K562 (cell line): ENCODE results near the gene NLRP5. TPM values are rescaled to one million over a fixed set of nuclear protein-coding genes. Genes with fewer than 3 reads are reported as not detected.

Experiments
- ATAC-seq: fragments of 200-7000 bp; cut with Tn5 transposase; 3 replicates; pipeline ENCODE4 v1.9.1; 2020; ENCODE audit warnings: moderate library complexity
- BruUV-seq: library from RNA; stranded (reverse); fragments of 400-500 nt; replicated peaks from 2 replicates; lab custom pipeline; 2021; lab: Mats Ljungman, UMichigan
- CTCF ChIA-PET: fragments of 300-600 bp; formaldehyde crosslinking; extraction: SDS; loops from one replicate; lab custom pipeline; 2021; ENCODE audit warnings: low intra/inter-chr PET ratio; lab: Yijun Ruan, JAX
- POLR2A ChIA-PET: fragments of 300-600, 350-650 bp; sonication (Branson Sonifier 250); formaldehyde crosslinking; extraction: SDS; loops from one replicate; lab custom pipeline; 2021; ENCODE audit warnings: antibody characterized with exemption, inconsistent platforms; lab: Yijun Ruan, JAX
- DNase-seq, 4 experiments: peaks; one replicate each; pipeline versions ENCODE4 v3.0.0 to v3.0.0-alpha.2; 2011 to 2018; ENCODE audit warnings: low spot score in 3 of 4, mixed read lengths in 3 of 4; ENCODE audit errors: extremely low read depth in 1 of 4
- FAIRE-seq: peaks from 2 replicates; lab custom pipeline; 2011; peaks lifted over from hg19 to GRCh38; lab: Jason Lieb, UNC
- H2AFZ ChIP-seq: 2 replicates; pipeline ENCODE4 v1.6.0; 2011; ENCODE audit warnings: low read depth, low read length, control low read depth, inconsistent platforms
- H3K27ac ChIP-seq: fragments of 200-600 bp; 3 replicates; pipeline ENCODE4 v1.8.0; 2011; ENCODE audit warnings: low read depth, mild to moderate bottlenecking, control low read depth, inconsistent platforms, low read length, moderate library complexity, mixed read lengths; ENCODE audit errors: extremely low read depth
- H3K27me3 ChIP-seq, 2 experiments: fragments of 300-600 bp in 1 of 2; 2 replicates in 1 of 2; 3 replicates in 1 of 2; pipeline versions ENCODE4 v1.6.0 to v1.8.0; 2011; ENCODE audit warnings: inconsistent platforms in 2 of 2, low read length in 2 of 2, mild to moderate bottlenecking in 1 of 2, mixed read lengths in 1 of 2, moderate library complexity in 1 of 2; ENCODE audit not compliant: control insufficient read depth in 2 of 2, insufficient read depth in 2 of 2
- H3K36me3 ChIP-seq: fragments of 300-600 bp; 3 replicates; pipeline ENCODE4 v1.8.0; 2011; ENCODE audit warnings: mild to moderate bottlenecking, low read length, inconsistent platforms; ENCODE audit not compliant: control insufficient read depth, insufficient read depth
- H3K4me1 ChIP-seq, 2 experiments: fragments of 200-600 bp in 1 of 2; replicated peaks in 1 of 2; 2 replicates in 1 of 2; 3 replicates in 1 of 2; pipeline versions ENCODE4 v1.5.1 to v1.8.0; 2011; ENCODE audit warnings: inconsistent platforms in 2 of 2, low read length in 2 of 2, mild to moderate bottlenecking in 1 of 2, mixed read lengths in 1 of 2, moderate library complexity in 1 of 2; ENCODE audit not compliant: control insufficient read depth in 2 of 2, insufficient read depth in 2 of 2
- H3K4me2 ChIP-seq: 2 replicates; pipeline ENCODE4 v1.6.1; 2011; ENCODE audit warnings: low read length, control low read depth, inconsistent platforms, mixed read lengths; ENCODE audit not compliant: insufficient read depth
- H3K4me3 ChIP-seq: fragments of 200-600 bp; sonication (generic), shearing (Covaris generic); 2 replicates; pipeline ENCODE4 v1.5.1; 2016; ENCODE audit warnings: control low read depth, inconsistent platforms
- H3K79me2 ChIP-seq: fragments of 200-600 bp; 3 replicates; pipeline ENCODE4 v1.8.0; 2011; ENCODE audit warnings: low read length, inconsistent platforms; ENCODE audit not compliant: control insufficient read depth, insufficient read depth
- H3K9ac ChIP-seq, 2 experiments: 2 replicates each; pipeline versions ENCODE4 v1.6.0 to v1.6.1; 2011; ENCODE audit warnings: low read depth in 2 of 2, low read length in 2 of 2, control low read depth in 1 of 2, inconsistent platforms in 1 of 2, mild to moderate bottlenecking in 1 of 2, mixed read lengths in 1 of 2; ENCODE audit not compliant: insufficient read depth in 1 of 2
- H3K9me1 ChIP-seq: one replicate; pipeline ENCODE4 v1.6.0; 2011; ENCODE audit warnings: inconsistent platforms, mild to moderate bottlenecking, low read length, moderate library complexity; ENCODE audit not compliant: control insufficient read depth, insufficient read depth
- H3K9me3 ChIP-seq: replicated peaks from 2 replicates; pipeline ENCODE4 v1.5.1; 2011; ENCODE audit warnings: low read depth, low read length, inconsistent platforms; ENCODE audit not compliant: control insufficient read depth, insufficient read depth
- H4K20me1 ChIP-seq: replicated peaks from 2 replicates; pipeline ENCODE4 v1.6.1; 2011; ENCODE audit warnings: low read length, inconsistent platforms, mixed read lengths; ENCODE audit not compliant: control insufficient read depth, insufficient read depth
- CBX3 ChIP-seq, 2 experiments: IDR thresholded peaks; 1 replicate in 1 of 2; 2 replicates in 1 of 2; pipeline ENCODE4 v1.6.1; 2012; ENCODE audit warnings: inconsistent platforms in 2 of 2, low read length in 2 of 2, borderline replicate concordance in 1 of 2, control low read depth in 1 of 2
- CBX5 ChIP-seq: IDR thresholded peaks from 2 replicates; pipeline ENCODE4 v1.6.1; 2014; ENCODE audit warnings: low read depth, borderline replicate concordance
- KAT8 ChIP-seq: fragments of 450-650 bp; IDR thresholded peaks from 2 replicates; pipeline ENCODE4 v1.6.1; 2016; ENCODE audit warnings: low read depth, mild to moderate bottlenecking
- POLR2G ChIP-seq: fragments of 200-400 bp; formaldehyde crosslinking; IDR thresholded peaks from 2 replicates; pipeline ENCODE4 v1.6.1; 2017; ENCODE audit warnings: low read depth, mild to moderate bottlenecking, antibody characterized with exemption, low read length, moderate library complexity
- TRIM24 ChIP-seq, 2 experiments: fragments of 450-650 bp; IDR thresholded peaks; 2 replicates each; pipeline ENCODE4 v1.6.1; 2016
- ZNF445 ChIP-seq: fragments of 250-450 bp; sonication (Bioruptor Pico); IDR thresholded peaks from 2 replicates; pipeline ENCODE4 v1.4.0; 2020; ENCODE audit warnings: low read depth, mild to moderate bottlenecking, moderate library complexity
- ZNF589 ChIP-seq: fragments of 200-800 bp; sonication (Bioruptor generic); IDR thresholded peaks from 2 replicates; pipeline ENCODE4 v1.6.1; 2016; ENCODE audit warnings: low read depth, missing genetic modification characterization, missing compliant biosample characterization
- WGBS: fragments of 100-300 bp; shearing (Covaris generic); methylation state at CpG from one replicate; pipeline ENCODE4 v1.1.6; 2016; ENCODE audit warnings: low coverage, mixed read lengths; ENCODE audit not compliant: insufficient coverage; ENCODE audit errors: missing lambda C conversion rate; 5-methylcytosine and 5-hydroxymethylcytosine counted together
- in situ Hi-C: fragments of 300-500 bp; cut with MboI; formaldehyde crosslinking; loops from 4 replicates; pipeline ENCODE4 v1.15.0; 2018; ENCODE audit warnings: inconsistent platforms, mixed read lengths
- intact Hi-C: fragments of 100-400 bp; cut with micrococcal nuclease; formaldehyde crosslinking; loops from 2 replicates; pipeline ENCODE4 v1.14.2; 2022
- polyA plus RNA-seq, 8 experiments: library from polyadenylated mRNA; depleted of rRNA in 4 of 8; stranded (reverse) in 5 of 8; unstranded in 3 of 8; fragments of >200 nt; fragmentation: Nextera tagmentation in 2 of 8; fragmentation: Illumina TruSeq in 1 of 8; extraction: Ambion mirVana in 2 of 8; extraction: Trizol in 1 of 8; gene quantifications; 2 replicates each; pipeline versions ENCODE4 v1.2.1 to v1.2.3, GENCODE V29; 2011 to 2014; ENCODE audit warnings: inconsistent platforms in 1 of 8, missing spikeins in 1 of 8
- total RNA-seq, 7 experiments: library from RNA; depleted of rRNA in 6 of 7; stranded (reverse); fragments of >200 nt in 6 of 7; fragmentation: Illumina TruSeq in 2 of 7; extraction: Trizol in 2 of 7; gene quantifications; 2 replicates each; pipeline versions ENCODE4 v1.2.1 to v1.2.3, GENCODE V29; 2011 to 2021; ENCODE audit warnings: low replicate concordance in 1 of 7
- TF ChIP-seq, protein P1 (sequence below): fragments of 450-650 bp; IDR thresholded peaks from 2 replicates; pipeline ENCODE4 v1.6.1; 2018; ENCODE audit not compliant: partially characterized antibody
- TF ChIP-seq, protein P2 (sequence below): fragments of 250-450 bp; sonication (Bioruptor Pico); IDR thresholded peaks from 2 replicates; pipeline ENCODE4 v1.5.1; 2021; ENCODE audit warnings: mild to moderate bottlenecking
- TF ChIP-seq, protein P3 (sequence below): fragments of 450-650 bp; formaldehyde crosslinking; IDR thresholded peaks from 2 replicates; pipeline ENCODE4 v1.4.0; 2020; ENCODE audit warnings: mild to moderate bottlenecking
- TF ChIP-seq, protein P4 (sequence below): sonication (generic); formaldehyde crosslinking; IDR thresholded peaks from 2 replicates; pipeline ENCODE4 v1.8.1; 2023; ENCODE audit warnings: mild to moderate bottlenecking, missing genetic modification reagents

NLRP5 gene
- total and polyA plus RNA-seq, 9 of the 15 experiments (the other 6 are each of a cell fraction or from before 2014, with no cell fraction given): 0.04 to 0.07 TPM; not detected in 7

DNA sequence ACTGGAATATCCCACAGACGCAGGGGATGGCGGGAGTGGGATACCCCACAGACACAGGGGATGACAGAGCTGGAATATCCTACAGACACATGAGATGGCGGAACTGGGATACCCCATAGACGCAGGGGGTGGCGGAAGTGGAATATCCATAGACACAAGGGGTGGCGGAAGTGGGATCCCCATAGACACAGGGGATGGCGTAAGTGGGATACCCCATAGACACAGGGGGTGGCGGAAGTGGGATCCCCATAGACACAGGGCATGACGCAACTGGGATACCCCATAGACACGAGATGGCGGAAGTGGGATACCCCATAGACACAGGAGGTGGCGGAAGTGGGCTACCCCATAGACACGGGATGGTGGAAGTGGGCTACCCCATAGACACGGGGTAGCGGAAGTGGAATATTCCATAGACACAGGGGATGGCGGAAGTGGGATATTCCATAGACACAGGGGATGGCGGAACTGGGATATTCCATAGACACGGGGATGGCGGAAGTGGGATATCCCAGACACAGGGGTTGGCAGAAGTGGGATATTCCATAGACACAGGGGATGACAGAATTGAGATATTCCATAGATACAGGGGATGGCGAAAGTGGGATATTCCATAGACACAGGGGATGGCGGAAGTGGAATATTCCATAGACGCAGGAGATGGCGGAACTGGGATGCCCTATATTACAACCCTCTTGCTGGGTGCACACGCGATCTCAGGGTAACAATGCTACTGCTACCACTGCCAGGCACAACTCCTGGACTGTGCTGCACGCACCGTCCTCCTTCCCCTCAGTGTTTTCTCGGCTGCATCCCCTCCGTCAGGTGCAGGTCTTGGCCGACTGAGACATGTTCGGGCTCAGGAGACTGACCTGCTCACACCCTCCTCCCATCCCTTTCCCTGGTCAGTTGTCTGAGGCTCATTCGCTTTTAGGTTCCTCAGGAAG is 106.4 kb downstream of the NLRP5 start:
- no peak overlapping the region for H3K4me2 ChIP-seq
- peaks cover 15% of the 10 kb centered on the region for H3K9me3 ChIP-seq
- H3K27me3 ChIP-seq: no peaks in the 10 kb centered on the region
- H3K79me2 ChIP-seq: peaks cover 66% of the 10 kb centered on the region
- H3K4me3 ChIP-seq: no peak overlapping the region
- intact Hi-C loops (no loop called here), in situ Hi-C loops (no loop called here)
- no peak for FAIRE-seq
- H3K27ac ChIP-seq: no peak overlapping the region
- BruUV-seq: no TSS peak
- no peaks in the 10 kb centered on the region for H3K9me1 ChIP-seq
- 97% methylated on average over 32 of the region's 32 CpGs for WGBS
- ATAC-seq: no peak
- H4K20me1 ChIP-seq: no peaks in the 10 kb centered on the region
- POLR2A ChIA-PET: no interaction called here
- H2AFZ ChIP-seq: no peak overlapping the region
- CTCF ChIA-PET: no interaction called here
- DNase-seq: no peak
- H3K9ac ChIP-seq: no peak overlapping the region
- H3K36me3 ChIP-seq: peaks cover 78% of the 10 kb centered on the region; the same call in 2 of the 3 replicates
- no peaks in the 10 kb centered on the region; a peak in 1 of 5 replicates for H3K4me1 ChIP-seq
- TF ChIP-seq, protein P1, sequence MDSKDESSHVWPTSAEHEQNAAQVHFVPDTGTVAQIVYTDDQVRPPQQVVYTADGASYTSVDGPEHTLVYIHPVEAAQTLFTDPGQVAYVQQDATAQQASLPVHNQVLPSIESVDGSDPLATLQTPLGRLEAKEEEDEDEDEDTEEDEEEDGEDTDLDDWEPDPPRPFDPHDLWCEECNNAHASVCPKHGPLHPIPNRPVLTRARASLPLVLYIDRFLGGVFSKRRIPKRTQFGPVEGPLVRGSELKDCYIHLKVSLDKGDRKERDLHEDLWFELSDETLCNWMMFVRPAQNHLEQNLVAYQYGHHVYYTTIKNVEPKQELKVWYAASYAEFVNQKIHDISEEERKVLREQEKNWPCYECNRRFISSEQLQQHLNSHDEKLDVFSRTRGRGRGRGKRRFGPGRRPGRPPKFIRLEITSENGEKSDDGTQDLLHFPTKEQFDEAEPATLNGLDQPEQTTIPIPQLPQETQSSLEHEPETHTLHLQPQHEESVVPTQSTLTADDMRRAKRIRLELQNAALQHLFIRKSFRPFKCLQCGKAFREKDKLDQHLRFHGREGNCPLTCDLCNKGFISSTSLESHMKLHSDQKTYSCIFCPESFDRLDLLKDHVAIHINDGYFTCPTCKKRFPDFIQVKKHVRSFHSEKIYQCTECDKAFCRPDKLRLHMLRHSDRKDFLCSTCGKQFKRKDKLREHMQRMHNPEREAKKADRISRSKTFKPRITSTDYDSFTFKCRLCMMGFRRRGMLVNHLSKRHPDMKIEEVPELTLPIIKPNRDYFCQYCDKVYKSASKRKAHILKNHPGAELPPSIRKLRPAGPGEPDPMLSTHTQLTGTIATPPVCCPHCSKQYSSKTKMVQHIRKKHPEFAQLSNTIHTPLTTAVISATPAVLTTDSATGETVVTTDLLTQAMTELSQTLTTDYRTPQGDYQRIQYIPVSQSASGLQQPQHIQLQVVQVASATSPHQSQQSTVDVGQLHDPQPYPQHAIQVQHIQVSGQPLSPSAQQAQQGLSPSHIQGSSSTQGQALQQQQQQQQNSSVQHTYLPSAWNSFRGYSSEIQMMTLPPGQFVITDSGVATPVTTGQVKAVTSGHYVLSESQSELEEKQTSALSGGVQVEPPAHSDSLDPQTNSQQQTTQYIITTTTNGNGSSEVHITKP: peak; percentile 66
- TF ChIP-seq, protein P2, sequence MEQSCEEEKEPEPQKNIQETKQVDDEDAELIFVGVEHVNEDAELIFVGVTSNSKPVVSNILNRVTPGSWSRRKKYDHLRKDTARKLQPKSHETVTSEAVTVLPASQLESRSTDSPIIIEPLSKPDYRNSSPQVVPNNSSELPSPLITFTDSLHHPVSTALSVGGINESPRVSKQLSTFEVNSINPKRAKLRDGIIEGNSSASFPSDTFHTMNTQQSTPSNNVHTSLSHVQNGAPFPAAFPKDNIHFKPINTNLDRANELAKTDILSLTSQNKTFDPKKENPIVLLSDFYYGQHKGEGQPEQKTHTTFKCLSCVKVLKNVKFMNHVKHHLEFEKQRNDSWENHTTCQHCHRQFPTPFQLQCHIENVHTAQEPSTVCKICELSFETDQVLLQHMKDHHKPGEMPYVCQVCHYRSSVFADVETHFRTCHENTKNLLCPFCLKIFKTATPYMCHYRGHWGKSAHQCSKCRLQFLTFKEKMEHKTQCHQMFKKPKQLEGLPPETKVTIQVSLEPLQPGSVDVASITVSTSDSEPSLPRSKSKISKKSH (CRISPR knock-in tag): no peak
- TF ChIP-seq POLR2G: 0 out of 2 replicates have a peak, but pooled peaks have one; percentile 19
- no peak for TF ChIP-seq ZNF589
- 0 out of 4 replicates have a peak, but pooled peaks of 1 of the 2 experiments have one; percentile 13 for TF ChIP-seq TRIM24 (IDR thresholded peaks at IDR 0.05)
- peak; percentile 69; the same call in 1 of the 2 replicates for TF ChIP-seq ZNF445
- TF ChIP-seq, protein P3, sequence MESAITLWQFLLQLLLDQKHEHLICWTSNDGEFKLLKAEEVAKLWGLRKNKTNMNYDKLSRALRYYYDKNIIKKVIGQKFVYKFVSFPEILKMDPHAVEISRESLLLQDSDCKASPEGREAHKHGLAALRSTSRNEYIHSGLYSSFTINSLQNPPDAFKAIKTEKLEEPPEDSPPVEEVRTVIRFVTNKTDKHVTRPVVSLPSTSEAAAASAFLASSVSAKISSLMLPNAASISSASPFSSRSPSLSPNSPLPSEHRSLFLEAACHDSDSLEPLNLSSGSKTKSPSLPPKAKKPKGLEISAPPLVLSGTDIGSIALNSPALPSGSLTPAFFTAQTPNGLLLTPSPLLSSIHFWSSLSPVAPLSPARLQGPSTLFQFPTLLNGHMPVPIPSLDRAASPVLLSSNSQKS: no peak
- no peak for TF ChIP-seq KAT8
- 0 out of 2 replicates have a peak, but pooled peaks have one; percentile 10 for TF ChIP-seq CBX5
- TF ChIP-seq, protein P4, sequence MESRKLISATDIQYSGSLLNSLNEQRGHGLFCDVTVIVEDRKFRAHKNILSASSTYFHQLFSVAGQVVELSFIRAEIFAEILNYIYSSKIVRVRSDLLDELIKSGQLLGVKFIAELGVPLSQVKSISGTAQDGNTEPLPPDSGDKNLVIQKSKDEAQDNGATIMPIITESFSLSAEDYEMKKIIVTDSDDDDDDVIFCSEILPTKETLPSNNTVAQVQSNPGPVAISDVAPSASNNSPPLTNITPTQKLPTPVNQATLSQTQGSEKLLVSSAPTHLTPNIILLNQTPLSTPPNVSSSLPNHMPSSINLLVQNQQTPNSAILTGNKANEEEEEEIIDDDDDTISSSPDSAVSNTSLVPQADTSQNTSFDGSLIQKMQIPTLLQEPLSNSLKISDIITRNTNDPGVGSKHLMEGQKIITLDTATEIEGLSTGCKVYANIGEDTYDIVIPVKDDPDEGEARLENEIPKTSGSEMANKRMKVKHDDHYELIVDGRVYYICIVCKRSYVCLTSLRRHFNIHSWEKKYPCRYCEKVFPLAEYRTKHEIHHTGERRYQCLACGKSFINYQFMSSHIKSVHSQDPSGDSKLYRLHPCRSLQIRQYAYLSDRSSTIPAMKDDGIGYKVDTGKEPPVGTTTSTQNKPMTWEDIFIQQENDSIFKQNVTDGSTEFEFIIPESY (CRISPR knock-in tag): peak; percentile 63; the same call in 1 of the 2 replicates
- peak in 1 of 2 experiments; percentile 79; a peak in 2 of 3 replicates for TF ChIP-seq CBX3 (IDR thresholded peaks at IDR 0.05; ENCODE audit: borderline replicate concordance in 1 of 2, low read length in 2 of 2)
